Mesodermal cell (in vitro differentiated cells): ENCODE measurements around the gene NRF1.
"Not testable (repeated sequence)": the region's sequence is repeated elsewhere in the genome, so short reads cannot be mapped to it uniquely, and the experiment has no call there.

ENCODE experiments used
- H3K27ac ChIP-seq: 2 replicates; pipeline ENCODE4 v1.7.0; 2013; ENCODE audit warnings: mild to moderate bottlenecking, low read depth, low read length, moderate library complexity; ENCODE audit not compliant: severe bottlenecking
- H3K36me3 ChIP-seq: 2 replicates; pipeline ENCODE4 v1.7.1; 2013; ENCODE audit warnings: mild to moderate bottlenecking, low read length, moderate library complexity; ENCODE audit not compliant: control insufficient read depth, insufficient read depth
- H3K4me1 ChIP-seq: one replicate; pipeline ENCODE4 v1.7.1; 2013; ENCODE audit warnings: mild to moderate bottlenecking, low read length; ENCODE audit not compliant: insufficient read depth, control insufficient read depth, poor library complexity, severe bottlenecking
- H3K4me3 ChIP-seq: 2 replicates; pipeline ENCODE4 v1.7.0; 2013; ENCODE audit warnings: low read length, control low read depth, mild to moderate bottlenecking; ENCODE audit not compliant: insufficient read depth, poor library complexity, severe bottlenecking; ENCODE audit errors: extremely low read depth
- H3K9me3 ChIP-seq: 2 replicates; pipeline ENCODE4 v1.7.1; 2013; ENCODE audit warnings: mild to moderate bottlenecking, low read length, moderate library complexity; ENCODE audit not compliant: control insufficient read depth
- WGBS, 2 experiments: methylation state at CpG; one replicate each; pipeline ENCODE4 v1.1.5; 2013; ENCODE audit warnings: missing lambda C conversion rate in 2 of 2; ENCODE audit not compliant: insufficient coverage in 2 of 2; 5-methylcytosine and 5-hydroxymethylcytosine counted together

NRF1 gene

DNA sequence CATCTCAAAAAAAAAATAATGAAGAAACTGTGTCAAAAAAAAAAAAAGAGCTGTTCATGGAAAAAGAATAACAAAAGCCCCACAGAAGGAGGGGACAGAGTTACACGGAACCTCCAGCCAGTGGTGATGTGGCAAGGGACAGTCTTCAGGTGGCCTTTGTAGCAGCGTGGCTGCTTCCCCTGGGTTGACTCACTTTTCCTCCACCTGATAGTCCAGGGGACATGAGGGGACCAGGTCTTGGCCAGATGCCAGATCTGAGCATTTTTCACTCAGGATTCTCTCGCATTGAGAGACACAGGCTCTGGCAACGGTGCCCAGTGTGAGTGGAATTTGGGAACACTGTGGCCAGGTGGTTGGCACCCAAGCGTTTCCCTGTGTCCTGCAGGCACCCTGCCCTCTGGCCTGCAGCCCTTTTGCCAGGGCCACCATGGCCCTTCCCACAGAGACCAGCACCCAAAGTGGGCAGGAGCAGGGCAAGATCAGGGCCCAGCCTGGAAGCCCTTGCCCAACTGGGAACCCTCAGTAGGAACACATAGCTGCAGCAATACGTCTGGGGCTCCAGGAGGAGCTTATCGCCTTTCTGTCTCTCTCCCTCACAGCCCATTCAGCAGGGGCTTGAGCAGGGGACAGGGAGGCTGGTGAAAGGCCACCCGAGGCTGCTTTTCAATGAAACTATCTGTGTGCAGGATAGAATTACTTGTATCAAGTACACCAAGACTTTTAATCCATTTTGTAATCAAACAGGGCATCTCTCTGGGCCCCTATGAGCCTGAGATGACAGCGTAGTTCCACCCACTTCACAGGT is 182.2 kb downstream of the NRF1 start:
- Histone ChIP-seq H3K9me3 (no peaks in the 10 kb centered on the region), H3K4me1 (no peaks in the 10 kb centered on the region), H3K27ac (no peak overlapping the region), H3K36me3 (no peaks in the 10 kb centered on the region), H3K4me3 (no peak overlapping the region)
- WGBS, 2 experiments: 81 to 93% methylated on average over 7 of the region's 9 CpGs

DNA sequence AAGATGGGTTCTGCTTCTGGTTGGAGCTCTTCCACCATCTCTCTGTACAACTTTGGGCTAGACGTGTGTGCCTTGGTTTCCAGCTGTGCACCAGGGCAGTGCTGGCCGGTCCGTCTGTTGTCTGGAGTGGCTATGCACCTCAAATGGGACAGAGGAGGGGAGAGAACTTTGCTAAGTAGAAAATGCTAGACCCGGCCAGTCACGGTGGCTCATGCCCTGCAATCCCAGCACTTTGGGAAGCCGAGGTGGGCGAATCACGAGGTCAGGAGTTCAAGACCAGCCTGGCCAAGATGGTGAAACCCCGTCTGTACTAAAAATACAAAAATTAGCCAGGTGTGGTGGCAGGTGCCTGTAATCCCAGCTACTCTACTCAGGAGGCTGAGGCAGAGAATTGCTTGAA is 182.9 kb downstream of the NRF1 start:
- WGBS, 2 experiments: 92 to 97% methylated on average over 8 to 9 of the region's 9 CpGs
- not testable (repeated sequence) for H3K9me3 ChIP-seq, H3K4me1 ChIP-seq, H3K27ac ChIP-seq, H3K36me3 ChIP-seq, H3K4me3 ChIP-seq

DNA sequence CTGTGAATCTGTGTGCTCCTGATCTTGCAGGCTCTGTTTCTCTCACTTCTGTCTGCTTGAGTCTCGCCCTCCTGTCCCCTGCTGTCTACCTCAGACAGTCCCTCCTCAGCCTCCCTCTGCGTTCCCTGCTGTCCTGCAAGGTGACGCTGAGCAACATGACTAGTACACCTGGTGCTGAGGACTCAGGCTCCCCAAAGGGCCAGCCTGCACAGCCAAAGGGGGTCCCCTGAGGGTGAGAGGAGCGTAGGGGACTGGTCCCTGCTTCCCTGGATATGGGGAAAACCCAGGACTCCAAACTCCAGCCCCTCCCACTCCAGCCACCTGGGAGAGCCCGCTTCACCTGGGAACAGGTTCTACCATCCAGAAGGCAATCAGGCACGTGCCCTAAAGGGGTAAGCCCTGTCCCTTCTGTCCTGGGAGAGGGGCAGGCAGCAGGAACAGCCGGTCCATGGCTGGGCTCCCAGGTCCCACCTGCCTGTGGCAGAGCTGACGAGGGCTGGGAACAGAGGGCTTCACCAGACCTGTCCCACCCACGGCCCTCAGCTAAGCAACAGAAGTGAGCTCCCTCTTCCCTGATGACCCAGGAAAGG is 184.8 kb downstream of the NRF1 start:
- Histone ChIP-seq H3K9me3 (no peaks in the 10 kb centered on the region), H3K27ac (no peak overlapping the region), H3K36me3 (no peaks in the 10 kb centered on the region), H3K4me3 (no peak overlapping the region), H3K4me1 (no peaks in the 10 kb centered on the region)
- whole genome bisulfite sequencing, 2 experiments: 92 to 94% methylated on average over 7 to 8 of the region's 9 CpGs

DNA sequence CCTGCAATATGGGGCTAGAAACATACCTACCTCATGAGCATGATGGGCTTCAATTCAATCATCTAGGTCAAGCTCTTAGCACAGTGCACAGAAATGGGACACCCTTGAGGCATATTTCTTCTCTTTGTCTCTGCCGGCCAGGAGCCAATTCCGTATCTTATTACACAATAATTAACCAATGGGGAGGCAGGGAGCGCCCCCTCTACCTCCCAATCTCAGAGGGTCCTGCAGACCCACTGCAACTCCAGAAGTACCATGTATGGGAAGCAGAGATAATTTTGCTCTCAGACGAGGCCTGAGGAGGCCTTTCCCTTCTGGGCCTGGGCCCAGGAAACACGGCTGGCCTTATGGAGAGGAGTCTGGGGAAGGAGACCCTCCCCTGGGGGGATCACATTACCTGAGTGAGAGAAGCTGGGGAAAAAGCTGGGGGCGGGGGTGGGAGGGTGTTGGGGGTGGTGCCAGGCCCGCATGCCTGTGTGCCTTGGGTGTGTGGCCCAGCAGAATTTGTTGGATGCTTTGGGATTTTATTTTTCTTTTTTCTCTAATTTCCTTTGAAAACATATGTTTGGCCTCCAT is 185.8 kb downstream of the NRF1 start:
- 83% methylated on average over 2 of the region's 7 CpGs; no CpG with 5 or more reads in 1 of the 2 experiments for WGBS, 2 experiments
- no peaks in the 10 kb centered on the region for H3K4me1 ChIP-seq
- no peak overlapping the region for H3K27ac ChIP-seq
- no peaks in the 10 kb centered on the region for H3K9me3 ChIP-seq
- H3K4me3 ChIP-seq: no peak overlapping the region
- no peaks in the 10 kb centered on the region for H3K36me3 ChIP-seq

DNA sequence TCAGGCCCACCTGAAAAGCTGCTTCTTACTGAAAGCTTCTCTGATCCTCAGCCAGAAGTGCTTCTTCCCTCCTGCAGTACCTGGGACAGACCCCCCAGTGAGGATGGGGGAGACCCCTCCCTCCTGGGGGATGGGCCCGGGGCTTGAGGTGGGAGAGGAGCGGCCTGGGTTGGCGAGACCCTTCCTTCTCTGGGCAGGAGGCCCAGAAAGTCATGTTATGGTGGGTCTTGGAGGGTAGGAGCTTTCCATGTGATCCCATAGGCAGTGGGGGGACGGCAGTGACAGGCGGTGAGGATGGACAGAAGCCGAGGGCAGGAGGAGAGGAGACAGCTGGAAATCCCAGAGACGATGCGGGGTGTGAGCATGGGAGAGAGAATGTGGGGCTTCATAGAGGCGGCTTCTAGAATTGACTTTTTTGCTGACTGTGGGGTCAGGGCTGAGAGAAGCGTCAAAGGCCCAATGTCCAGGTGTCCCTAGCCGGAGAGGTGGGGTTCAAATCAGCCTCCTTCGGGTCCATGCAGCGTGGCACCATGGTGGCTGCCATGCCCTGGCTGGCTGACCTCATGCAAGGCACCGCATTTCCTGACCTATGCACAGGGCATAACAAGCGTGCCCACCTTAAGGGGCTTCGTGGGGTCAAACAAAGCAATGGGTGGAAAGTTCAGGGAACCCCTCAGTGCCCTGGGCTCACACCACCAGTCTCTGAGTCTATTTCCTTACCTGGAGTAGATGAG is 187.3 kb downstream of the NRF1 start:
- no peak overlapping the region for H3K27ac ChIP-seq
- H3K36me3 ChIP-seq: no peaks in the 10 kb centered on the region
- WGBS, 2 experiments: 91% methylated on average over 13 to 16 of the region's 16 CpGs
- H3K9me3 ChIP-seq: no peaks in the 10 kb centered on the region
- no peaks in the 10 kb centered on the region for H3K4me1 ChIP-seq
- H3K4me3 ChIP-seq: no peak overlapping the region

DNA sequence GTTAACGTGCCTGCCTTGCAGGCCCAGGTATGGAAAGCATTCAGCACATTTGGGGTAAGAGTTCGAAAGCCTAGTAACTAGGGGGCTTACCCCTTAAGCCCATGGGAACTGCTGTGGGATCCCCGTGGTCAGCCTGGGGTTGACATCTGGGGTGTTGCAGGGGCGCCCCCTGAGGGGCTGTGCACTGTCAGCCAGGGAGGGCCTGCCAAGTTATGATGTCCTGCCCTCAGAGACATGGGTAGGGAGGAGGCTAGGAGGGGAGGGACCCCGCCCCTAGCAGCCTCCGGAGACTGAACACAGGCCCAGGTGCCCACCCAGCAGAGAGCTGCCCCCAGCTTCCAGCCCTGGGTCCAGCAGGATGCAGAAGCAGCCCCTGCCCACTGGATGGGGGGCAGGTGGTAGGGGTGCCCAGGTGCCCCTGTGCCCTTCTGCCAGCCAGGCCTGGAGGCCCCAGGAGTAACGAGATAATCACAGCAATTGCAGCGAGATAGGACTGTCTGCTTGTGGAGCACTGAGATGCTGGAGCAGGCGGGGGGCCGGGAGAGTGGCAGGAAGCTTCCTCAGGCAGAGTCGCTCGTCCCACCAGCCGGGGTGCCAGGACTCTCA is 187.9 kb downstream of the NRF1 start:
- Histone ChIP-seq H3K36me3 (no peaks in the 10 kb centered on the region), H3K4me1 (no peaks in the 10 kb centered on the region), H3K9me3 (no peaks in the 10 kb centered on the region), H3K4me3 (no peak overlapping the region), H3K27ac (no peak overlapping the region)
- 77 to 93% methylated on average over 8 to 11 of the region's 13 CpGs for WGBS, 2 experiments

DNA sequence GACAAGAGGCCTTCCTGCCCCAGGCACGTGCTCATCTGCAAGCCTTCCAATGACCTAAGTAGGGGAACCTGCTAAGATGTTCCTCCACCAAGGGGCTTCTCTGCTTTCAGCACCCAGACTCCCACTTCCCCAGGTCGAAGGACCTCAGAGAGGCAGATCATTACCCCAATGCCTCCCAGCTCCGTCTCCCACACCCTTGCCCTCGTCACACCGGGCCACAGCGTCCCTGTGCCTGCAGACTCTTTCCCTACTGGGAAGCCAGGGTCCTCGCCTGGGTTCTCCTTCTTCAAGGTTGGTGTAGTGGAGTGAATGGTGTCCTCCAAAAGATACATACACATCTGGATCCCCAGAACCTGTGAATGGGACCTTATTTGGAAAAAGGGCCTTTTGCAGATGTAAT is 189.4 kb downstream of the NRF1 start:
- WGBS, 2 experiments: 89 to 93% methylated on average over 2 to 3 of the region's 7 CpGs
- no peak overlapping the region for H3K4me3 ChIP-seq
- no peaks in the 10 kb centered on the region for H3K4me1 ChIP-seq
- no peaks in the 10 kb centered on the region for H3K9me3 ChIP-seq
- H3K36me3 ChIP-seq: no peaks in the 10 kb centered on the region
- no peak overlapping the region for H3K27ac ChIP-seq

DNA sequence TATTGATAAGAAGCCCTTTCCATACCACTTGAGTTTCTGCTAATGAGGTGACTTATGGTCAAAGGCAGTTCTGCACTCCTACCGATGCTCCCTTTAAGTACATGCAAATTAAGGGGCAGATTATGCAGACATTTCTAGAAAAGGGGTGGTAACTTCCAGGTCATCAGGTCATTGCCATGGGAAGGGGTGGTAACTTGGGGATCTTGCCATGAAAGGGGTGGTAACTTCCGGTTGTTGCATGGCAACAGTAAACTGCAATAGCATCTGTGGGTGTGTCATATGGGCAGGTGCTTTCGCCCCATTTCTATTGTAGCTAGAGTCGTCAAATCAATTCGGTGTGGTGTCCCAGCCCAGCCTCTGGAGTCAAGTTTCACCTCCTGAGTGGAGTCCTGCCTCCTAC is 190.4 kb downstream of the NRF1 start:
- no peaks in the 10 kb centered on the region for H3K36me3 ChIP-seq
- H3K4me3 ChIP-seq: no peak overlapping the region
- 63 to 85% methylated on average over 5 of the region's 5 CpGs for WGBS, 2 experiments
- H3K27ac ChIP-seq: no peak overlapping the region
- no peaks in the 10 kb centered on the region for H3K4me1 ChIP-seq
- H3K9me3 ChIP-seq: no peaks in the 10 kb centered on the region

DNA sequence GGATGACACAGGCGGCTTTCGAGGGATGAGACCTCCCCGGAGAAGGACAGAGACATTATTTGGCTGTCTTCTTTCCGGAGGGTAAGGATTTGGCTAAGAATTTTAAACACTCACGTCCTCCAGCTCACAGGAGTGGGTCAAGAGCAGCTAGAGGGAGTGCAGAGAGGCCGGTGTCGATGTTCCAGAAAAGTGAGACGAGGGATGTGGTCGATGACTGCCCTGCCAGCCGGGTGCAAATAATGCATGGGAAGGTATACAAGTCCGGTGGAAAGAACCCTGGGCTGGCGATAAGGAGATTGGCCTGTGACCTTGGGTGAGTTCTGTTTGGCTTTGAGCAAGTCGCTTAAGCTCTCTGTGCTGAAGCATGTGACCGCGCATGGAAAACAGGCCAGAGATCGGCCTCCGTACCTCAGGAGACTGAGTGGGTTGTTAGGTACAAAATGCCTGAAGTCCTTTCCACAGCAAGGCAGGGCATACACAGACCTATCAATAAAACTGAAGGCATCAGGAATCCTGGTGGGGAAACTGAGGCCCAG is 192.1 kb downstream of the NRF1 start:
- 91 to 94% methylated on average over 13 to 15 of the region's 17 CpGs for WGBS, 2 experiments
- no peaks in the 10 kb centered on the region for H3K9me3 ChIP-seq
- H3K27ac ChIP-seq: no peak overlapping the region
- H3K4me3 ChIP-seq: no peak overlapping the region
- no peaks in the 10 kb centered on the region for H3K36me3 ChIP-seq
- H3K4me1 ChIP-seq: no peaks in the 10 kb centered on the region

DNA sequence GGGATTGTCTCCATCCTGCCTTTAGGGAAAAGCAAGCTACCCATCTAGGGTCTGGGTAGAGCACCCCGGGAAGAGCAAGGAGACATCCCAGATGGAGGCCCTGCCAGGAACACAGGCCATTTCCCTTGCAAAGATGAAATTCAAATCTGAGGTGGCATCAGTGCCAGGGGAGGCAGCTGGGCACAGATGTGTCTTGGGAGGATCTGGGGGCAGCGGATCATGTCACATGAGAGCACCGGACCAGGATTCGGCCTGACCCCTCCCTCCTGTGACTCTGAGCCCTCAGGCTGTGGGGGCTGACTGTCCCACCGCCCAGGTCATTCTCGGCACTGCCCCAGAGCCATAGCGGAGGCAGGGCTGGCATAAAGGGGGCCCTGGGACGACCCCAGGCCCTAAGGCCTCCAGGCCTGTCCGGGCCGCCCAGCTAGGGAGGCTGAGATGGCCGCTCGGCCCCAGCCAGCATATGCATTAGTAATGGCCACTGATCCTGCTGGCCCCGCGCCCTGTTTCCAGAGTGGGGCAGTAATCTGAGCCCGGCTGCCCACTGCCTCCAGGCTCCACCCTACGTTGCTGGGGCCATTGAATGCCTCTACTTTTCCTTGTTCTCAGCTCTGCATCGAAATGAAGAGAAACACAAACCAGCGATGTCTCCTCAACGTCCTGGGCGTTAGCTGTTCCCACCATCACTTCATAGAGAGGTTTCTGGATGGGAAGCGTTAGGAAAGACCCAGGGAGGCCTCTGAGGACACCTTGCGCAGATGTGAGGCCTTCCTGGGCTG is 192.8 kb downstream of the NRF1 start:
- H3K4me3 ChIP-seq: no peak overlapping the region
- no peaks in the 10 kb centered on the region for H3K9me3 ChIP-seq
- 86 to 94% methylated on average over 19 to 21 of the region's 22 CpGs for WGBS, 2 experiments
- H3K36me3 ChIP-seq: no peaks in the 10 kb centered on the region
- H3K27ac ChIP-seq: no peak overlapping the region
- H3K4me1 ChIP-seq: no peaks in the 10 kb centered on the region
